SKM-1 treated with dmso at 0.1 percent for 144 hours (cell line): Measurements from ENCODE around the gene SLCO3A1.

ENCODE experiments used
- DNase-seq: peaks from one replicate; lab custom pipeline; 2025; ENCODE audit not compliant: unreplicated experiment; lab: John Stamatoyannopoulos, UW

SLCO3A1 gene

DNA sequence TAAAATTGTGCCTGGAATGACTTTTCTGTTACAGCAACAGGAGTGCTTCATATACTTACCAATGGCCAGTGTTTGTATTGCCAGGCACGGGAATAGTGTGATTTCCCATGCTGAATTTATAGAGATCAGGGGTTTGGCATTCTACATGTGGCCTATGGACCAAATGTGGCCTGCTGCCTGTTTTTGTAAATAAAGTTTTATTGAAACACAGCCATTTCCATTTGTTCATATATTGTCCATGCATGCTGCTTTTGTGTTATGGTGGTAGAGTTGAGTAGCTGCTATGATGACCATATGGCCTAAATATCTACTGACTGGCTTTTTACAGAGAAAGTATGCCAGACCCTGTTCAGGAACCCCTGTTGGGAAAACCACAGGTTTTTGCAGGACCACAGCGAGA is 55.6 kb downstream of the SLCO3A1 start:
- DNase-seq, result no peak

DNA sequence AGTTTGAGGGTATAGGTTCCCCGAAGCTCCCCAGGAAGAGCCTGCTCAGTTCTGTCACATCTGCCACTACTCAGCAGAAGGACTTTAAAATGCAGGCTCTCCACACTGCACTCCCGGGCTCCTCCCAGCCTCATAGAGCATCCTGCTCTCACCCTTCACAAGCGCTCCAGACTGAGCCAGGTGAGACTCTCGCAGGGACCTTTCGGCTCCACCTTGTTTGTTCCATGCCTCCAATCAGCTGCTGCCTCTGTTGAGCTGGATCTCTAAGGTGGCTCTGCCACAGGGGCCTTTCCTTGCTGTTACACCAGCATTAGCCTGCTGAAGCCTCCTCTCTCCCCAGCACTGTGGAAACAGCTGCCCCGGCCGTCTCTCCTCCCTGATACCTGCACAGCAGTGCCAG is 56.1 kb downstream of the SLCO3A1 start:
- no peak for DNase-seq

DNA sequence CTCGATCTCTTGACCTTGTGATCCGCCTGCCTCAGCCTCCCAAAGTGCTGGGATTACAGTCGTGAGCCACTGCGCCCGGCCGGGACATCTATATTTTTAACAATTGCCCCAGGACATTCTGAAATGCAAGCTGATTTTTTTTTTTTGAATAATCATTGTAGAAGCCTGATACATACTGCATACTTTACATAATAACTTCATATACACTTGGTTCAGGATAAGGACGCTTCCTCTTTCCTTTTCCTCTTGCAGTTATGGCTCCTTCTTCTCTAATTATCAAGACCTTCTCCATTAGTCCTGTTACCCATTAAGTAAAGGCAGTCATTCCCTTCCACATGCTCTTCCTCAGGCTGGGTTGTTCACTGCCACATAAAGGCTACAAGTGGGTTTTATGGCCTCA is 58.3 kb downstream of the SLCO3A1 start:
- DNase-seq, result no peak

DNA sequence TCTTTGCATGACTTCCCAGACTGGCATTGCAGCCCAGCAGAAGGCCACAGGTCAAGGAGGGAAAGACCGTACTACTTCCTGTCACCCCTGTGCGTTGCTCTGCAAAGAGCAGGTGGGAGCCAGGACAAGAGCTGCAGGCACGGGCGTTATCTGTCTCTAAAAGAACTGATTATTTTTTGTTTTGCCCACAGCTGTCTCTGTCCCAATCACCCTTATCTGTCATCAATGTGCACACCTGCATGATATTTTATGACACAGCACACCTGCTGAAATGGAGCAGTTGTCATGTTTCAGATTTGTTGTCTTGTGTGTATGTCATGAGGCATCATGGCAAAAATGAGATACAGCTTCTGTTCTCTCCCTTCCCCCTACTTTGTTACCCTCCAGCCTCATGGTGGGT is 58.8 kb downstream of the SLCO3A1 start:
- no peak for DNase-seq

DNA sequence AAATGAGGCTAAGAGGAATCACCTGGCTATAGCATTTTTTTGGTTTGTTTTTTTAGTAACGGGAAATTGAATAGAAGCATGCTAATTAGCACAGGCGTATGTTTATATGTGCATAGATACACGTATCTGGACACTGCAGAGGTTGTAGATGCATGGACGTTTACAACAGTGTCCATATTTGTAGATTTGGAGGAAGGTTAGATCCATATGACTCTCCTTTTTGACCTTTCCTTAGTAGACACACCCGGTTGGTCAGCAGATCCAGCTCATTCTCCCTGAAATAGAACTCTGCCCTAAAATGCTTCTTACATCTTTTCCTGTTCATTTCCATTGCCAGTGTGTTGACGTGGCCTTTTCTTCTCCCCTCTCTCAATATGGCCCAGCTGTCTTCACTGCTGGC is 60.1 kb downstream of the SLCO3A1 start:
- DNase-seq, result no peak

DNA sequence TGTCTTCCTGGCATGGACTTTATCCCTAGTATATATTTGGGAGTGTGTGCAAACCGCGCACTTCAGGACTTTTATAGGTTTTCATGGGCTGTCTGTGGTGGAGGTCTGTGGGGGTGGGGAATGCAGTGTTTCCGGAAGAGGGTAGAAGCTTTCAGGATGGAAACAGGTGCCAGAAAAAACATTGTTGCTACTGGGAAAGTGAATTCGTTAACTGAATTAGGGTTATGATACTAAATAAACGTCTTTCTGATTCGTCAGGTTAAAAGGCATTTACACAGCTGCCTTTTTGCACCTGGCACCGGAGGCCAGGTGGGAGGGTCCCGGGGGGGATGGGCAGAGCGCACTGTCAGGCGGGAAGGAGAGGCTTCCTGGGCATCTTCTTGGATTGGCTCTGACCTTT is 62.1 kb downstream of the SLCO3A1 start:
- DNase-seq, result no peak

DNA sequence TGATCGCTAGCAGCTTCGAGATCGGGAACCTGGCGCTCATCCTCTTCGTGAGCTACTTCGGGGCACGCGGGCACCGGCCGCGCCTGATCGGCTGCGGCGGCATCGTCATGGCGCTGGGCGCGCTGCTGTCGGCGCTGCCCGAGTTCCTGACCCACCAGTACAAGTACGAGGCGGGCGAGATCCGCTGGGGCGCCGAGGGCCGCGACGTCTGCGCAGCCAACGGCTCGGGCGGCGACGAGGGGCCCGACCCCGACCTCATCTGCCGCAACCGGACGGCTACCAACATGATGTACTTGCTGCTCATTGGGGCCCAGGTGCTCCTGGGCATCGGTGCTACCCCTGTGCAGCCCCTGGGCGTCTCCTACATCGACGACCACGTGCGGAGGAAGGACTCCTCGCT is 62.5 kb downstream of the SLCO3A1 start:
- DNase-seq, result no peak

DNA sequence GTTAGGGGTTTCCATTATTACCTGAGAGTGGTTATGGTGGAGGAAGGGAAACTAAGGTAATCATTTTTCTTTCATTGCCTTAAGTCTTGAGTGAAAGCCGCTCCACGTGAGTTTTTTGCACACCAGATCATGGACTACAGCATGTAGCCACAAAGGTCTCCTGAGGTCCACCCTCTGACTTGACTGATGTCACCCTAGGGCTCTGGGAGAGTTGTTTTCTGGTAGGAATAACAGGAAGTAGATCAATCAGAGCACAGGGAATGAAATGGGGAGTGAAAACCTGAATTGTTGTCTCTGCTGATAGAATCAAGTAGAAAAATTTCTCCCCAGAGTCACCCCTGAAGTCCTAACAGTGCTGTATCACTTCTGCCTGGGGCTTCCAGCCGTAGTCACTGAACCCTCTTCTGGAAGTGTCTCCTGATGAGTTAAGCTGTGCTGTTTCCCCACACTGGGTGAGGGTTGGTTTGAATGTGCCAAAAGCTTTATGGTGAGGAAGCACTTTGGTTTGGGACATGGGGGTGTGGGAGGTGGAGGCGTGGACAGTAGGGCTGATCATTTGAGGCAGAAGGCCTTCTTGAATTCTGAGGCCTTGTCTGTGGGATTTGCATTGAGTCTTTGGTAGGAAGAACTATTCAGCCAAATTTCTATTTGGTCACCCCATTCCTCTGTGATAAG is 64.3 kb downstream of the SLCO3A1 start:
- no peak for DNase-seq

DNA sequence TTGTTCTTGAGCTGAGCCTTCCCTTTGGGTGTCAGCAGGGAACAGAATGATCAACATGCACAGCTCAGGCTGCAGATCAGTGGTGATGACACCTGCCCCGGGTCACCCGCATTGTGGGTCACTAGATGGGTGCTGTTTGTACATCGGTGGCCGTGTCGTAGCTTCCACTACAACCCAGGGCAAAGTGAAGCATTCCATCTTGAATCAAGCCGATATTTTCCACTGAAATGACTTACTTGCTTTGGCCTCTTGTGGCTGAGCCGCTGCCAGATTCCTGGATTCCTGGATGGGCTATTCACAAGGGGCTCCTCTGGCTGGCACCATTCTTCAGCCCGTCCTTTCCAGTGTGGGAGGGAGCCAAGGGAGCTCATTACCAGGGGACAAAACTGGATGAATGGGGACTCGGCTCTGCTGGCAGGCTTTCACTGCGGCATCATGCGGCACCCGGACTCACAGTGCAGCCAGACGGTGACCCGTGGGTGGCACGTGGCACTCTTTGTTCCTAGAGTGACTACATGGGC is 65.6 kb downstream of the SLCO3A1 start:
- DNase-seq, result no peak

DNA sequence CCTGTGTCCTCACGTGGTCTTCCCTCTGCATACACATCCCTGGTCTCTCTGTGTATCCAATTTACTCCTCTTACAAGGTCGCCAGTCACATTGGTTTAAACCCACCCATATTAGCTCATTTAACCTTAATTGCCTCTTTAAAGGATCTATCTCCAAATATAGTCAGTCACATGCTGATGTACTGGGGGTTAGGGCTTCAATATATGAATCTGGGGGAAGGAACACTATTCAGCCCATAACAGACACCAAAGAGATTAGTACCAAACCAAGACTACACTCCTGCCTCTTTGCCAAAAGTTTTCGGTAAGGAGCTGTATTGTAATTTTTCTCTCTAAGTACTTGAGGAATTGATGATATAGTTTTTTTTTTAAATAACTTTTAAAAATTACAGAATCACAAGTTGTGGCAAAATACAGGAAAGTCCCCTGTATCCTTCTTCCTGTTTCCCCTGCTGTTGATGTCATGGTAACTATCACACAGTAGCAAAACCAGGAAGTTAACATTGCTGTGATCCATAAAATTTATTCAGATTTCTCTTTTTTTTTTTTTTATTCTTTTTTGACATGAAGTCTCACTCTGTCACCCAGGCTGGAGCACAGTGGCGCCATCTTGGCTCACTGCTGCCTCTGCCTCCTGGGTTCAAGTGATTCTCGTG is 67.8 kb downstream of the SLCO3A1 start:
- DNase-seq, result peak; percentile 21

DNA sequence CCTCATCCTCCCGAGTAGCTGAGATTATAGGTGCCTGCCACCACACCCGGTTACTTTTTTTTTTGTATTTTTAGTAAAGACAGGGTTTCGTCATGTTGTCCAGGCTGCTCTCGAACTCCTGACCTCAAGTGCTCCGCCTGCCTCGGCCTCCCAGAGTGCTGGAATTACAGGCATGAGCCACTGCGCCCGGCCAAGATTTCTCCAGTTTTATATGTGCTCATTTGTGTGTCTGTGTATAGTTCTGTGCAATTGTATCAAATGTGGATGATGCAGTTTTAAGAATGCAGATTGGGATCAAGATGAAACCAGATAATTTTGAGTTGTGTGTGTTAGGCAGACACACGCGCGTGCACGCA is 68.3 kb downstream of the SLCO3A1 start:
- no peak for DNase-seq

DNA sequence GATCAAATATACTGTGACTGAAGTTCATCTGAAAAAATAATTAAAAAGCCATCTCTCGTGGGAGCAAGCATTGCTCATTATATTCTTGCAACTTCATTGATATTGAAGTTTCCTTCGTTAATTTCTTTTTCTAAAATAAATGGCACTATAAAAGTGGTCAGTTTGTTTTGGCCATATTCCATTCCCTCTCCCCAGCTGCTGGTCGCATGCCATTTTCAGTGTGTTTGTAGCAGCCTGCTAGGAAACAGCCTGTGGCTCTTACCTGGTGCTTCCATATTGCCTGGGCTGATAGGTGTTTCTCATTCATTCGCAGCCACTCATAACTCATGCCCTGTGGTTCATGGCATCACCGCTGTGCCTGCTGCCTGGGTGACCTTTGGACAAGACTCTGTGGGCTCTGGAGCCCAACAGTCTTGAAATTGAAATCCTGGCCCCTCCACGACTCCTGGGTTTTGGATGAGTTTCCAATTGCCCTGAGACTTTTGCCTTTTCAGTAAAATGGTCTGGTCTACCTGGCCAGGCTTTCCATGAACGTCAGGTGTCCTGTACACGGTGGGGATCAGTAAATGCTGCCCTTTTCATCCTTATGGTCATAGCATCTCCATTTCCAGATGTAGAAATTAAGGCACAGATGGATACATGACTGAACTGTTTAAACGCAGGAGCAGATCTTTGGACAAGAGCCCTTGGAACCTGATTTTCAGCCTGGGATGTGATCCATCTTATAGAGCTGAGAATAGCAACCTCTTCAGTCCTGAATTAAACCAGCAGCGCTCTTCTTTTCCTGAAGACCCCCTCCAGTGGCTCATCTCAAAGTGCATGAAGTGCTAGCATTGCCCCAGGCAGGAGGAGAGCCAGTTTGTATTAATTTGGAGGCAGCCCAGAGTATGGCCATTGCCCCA is 69.4 kb downstream of the SLCO3A1 start:
- DNase-seq, result no peak

DNA sequence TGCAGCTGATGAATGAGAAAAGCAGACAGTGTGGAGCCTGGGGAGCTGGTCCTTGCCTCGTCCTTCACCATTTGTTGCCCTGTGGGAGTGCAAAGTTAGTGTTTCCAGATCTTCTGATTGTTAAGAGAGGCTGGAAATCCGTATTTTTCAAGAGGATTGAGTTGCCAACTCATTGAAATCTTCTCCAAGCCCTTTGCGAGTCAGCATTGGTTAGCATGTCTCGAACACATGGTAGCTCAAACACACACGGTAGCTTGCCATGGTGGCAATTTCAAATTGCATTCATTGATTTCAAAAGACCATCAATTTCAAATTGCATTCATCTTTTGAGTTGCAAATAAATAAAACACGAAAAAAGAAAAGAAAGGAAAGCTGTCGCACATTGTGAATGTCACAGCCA is 70.7 kb downstream of the SLCO3A1 start:
- no peak for DNase-seq

DNA sequence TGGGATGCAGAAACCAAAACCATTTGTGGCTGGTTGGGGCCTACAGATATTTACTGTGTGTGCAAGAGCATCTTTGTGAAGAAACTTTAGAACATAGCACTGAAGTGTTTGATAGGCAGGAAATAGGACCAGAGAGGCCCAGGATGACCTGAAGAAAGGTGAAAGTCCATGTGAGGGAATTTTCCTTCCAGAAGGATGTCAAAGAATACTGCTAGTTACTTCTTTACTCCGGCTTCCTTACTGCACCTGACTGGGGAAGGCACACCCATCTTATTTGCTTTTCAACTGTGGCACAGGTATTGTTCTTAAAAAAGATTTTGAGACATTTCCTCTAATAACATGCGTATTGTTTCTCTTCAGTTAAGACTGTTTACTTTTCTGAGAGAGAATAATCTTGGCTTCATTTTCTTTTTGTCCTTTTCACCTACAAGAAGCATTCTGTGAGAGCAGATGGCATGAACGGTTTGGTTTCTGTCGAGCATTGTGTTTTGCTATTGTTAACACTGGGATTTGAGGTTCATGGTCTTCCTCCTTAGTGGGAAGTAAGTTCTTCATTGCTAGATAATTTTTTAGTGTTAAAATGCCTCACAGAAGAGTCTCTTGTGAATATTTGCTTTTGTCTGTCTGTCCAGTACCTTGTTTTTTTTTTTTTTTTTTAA is 71.5 kb downstream of the SLCO3A1 start:
- DNase-seq, result no peak

DNA sequence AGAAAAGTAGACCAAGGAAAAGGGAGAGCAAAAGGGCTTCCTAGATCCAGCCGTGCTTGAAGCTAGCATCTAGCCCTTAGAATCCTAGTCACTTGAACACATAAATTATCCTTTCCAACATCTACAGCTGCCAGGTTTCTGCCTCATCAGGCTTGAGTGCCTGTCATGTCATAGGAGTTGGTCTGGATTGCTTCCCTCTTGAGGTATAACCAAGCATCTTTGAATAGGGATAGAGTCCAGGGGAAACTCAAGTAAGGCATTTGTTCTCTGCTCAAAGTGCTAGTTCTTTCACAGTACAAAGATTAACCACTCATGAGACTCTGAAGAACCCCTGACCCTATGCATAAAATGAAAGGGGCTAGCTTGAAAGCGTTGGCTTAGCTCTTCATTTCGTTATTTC is 72.3 kb downstream of the SLCO3A1 start:
- no peak for DNase-seq

DNA sequence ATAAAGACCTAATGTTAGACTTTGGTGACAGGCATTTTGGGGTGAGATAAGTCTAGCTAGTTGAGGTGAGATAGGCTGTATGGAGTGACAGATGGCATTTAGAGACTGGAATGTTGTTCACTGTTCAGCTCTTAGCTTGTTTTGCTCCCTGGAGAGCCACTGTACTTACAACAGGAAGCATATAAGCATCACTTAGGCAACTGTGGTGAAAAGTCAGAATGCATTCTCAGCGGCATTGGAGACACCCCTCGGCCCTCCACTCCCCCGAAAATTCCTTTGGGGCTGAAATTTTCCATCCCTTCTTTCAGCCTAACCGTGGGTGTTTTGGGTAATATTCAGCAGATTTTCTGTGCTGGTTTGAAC is 73.4 kb downstream of the SLCO3A1 start:
- no peak for DNase-seq

DNA sequence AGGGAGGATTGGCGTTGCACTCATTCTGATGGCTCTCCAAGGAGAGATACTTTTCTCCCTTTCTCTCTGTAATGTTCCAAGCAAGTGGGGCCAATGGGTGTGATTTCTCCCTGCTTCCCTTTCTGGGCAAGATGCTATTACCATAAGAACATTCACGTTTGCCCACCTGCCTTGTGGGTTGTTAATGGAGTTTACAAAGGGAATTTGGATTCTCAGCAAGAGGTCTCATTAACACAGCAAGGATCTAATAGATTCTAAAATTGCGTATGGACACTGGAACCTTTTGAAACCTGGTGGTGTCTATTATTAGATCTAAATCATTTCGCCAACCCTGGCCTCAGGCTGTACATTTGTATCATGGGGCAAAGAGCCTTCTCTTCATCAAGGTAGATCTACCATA is 74.1 kb downstream of the SLCO3A1 start:
- no peak for DNase-seq

DNA sequence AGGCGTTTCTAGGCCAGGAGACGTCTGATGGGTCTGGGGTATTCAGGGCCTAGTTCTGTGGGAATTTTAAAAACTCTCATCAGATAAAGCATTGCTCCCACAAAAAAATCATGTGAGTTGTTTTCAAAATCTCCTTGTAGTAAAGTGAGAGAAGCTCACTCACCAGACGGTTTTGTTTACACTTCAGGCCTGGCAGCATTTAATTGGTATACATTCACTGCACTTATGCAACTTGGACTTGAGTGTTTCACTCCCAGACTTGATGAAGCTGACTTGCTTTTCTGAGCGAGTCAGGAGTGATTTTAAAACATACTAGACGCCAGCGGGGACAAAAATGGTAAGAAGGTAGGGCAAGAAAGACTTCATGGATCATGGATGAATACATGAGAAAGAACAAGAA is 75.2 kb downstream of the SLCO3A1 start:
- DNase-seq, result no peak

DNA sequence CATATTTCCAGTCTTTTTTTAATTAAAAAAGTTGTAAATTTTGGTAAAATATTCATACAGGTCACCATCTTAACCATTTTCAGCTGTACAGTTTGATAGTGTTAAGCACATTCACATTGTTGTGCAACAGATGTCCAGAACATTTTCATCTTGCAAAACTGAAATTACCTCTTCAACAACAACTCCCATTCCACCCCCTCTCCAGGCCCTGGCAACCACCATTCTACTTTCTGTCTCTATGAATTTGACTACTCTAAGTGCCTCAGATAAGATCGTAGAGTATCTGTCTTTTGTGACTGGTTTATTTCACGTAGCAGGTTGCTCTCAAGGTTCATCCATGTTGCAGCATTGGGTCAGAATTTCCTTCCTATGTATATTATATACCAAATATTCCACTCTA is 76.0 kb downstream of the SLCO3A1 start:
- DNase-seq, result no peak

DNA sequence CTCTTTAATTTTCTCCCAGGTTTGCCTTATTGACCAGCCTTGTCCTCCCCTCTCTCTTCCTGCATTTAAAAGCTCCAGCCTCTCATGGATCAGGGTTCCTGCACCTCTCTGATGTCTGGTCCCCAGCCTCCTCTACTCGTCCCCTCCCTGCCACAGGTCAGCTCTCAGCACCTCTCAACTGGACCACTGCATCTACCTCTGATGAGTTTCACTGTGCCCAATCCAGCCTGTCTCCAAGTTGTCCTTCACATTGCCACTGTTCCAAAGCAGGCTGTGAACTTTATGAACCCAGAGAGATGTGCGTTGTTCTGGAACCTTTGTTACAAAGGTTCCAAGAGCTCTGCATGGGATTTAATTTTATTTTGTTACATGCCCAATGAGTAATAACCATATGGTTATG is 76.6 kb downstream of the SLCO3A1 start:
- DNase-seq, result no peak

DNA sequence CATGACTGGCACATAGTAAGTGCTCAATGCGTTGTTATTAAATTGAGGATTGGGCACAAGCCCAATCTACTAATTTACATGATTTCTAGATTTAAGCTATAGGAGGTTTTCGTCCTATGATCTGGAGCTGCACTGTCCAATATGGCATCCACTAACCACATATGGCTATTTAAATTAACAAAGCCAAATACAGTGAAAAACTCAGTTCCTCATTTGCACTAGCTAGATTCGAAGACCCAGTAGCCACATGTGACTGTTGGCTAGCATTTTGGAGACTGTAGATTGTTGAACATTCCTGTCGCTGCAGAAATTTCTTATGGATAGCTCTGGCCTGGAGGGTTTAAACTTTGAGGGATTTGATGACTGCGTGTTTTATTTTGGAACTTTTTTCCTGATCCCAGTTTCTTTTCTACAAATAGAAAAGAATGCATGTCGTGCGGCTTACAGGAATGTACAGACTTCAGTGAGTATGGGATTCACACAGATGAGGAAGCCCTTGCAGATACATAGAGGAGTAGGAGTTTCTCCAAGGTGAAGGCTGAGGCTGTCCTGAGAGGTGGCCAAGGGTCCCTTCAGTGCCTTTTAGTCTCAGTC is 82.8 kb downstream of the SLCO3A1 start:
- DNase-seq, result no peak
